Panc1 (cell line): Measurements from ENCODE around the gene TRIM60. TPM values are rescaled to one million over a fixed set of nuclear protein-coding genes. Genes with fewer than 3 reads are reported as not detected.

Source experiments
- ATAC-seq: fragments of 200-7000 bp; cut with Tn5 transposase; 2 replicates; pipeline ENCODE4 v1.9.1; 2020; ENCODE audit warnings: mild to moderate bottlenecking, moderate library complexity
- BruUV-seq: library from RNA; stranded (reverse); fragments of 400-500 nt; replicated peaks from 2 replicates; lab custom pipeline; 2021; lab: Mats Ljungman, UMichigan
- CTCF ChIA-PET: fragments of 300-600 bp; sonication (Branson Sonifier 250); formaldehyde crosslinking; loops from one replicate; lab custom pipeline; 2022; ENCODE audit warnings: antibody characterized with exemption; lab: Charles Lee
- POLR2A ChIA-PET: fragments of 300-600 bp; sonication (Branson Sonifier 250); formaldehyde crosslinking; loops from one replicate; lab custom pipeline; 2022; ENCODE audit warnings: antibody characterized with exemption; lab: Charles Lee
- DNase-seq: peaks from one replicate; pipeline ENCODE4 v3.0.0-alpha.2; 2010; ENCODE audit warnings: low read depth, low spot score
- H3K27ac ChIP-seq: 2 replicates; pipeline ENCODE4 v1.5.1; 2011; ENCODE audit warnings: mild to moderate bottlenecking, low read length, inconsistent platforms
- H3K27me3 ChIP-seq: fragments of 200-500 bp; sonication (Bioruptor generic); 2 replicates; pipeline ENCODE4 v1.6.0; 2014; ENCODE audit warnings: low read length, inconsistent platforms; ENCODE audit not compliant: control insufficient read depth, insufficient read depth
- H3K36me3 ChIP-seq: fragments of 200-500 bp; sonication (Bioruptor generic); 2 replicates; pipeline ENCODE4 v1.5.1; 2014; ENCODE audit warnings: inconsistent platforms, mild to moderate bottlenecking, low read length, moderate library complexity; ENCODE audit not compliant: control insufficient read depth, insufficient read depth
- H3K4me1 ChIP-seq: 2 replicates; pipeline ENCODE4 v1.5.1; 2011; ENCODE audit warnings: inconsistent platforms, mild to moderate bottlenecking, low read length, moderate library complexity; ENCODE audit not compliant: control insufficient read depth, insufficient read depth
- H3K4me3 ChIP-seq, 2 experiments: 2 replicates each; pipeline ENCODE4 v1.5.1; 2011 to 2012; ENCODE audit warnings: low read depth in 2 of 2, low read length in 2 of 2, mild to moderate bottlenecking in 2 of 2, inconsistent platforms in 1 of 2, moderate library complexity in 1 of 2
- H3K9me3 ChIP-seq: fragments of 200-500 bp; sonication (Bioruptor generic); 2 replicates; pipeline ENCODE4 v1.5.1; 2014; ENCODE audit warnings: low read depth, mild to moderate bottlenecking, inconsistent platforms, low read length, moderate library complexity; ENCODE audit not compliant: control insufficient read depth, insufficient read depth
- POLR2AphosphoS5 ChIP-seq: IDR thresholded peaks from 2 replicates; pipeline ENCODE4 v1.6.1; 2012; ENCODE audit warnings: mild to moderate bottlenecking, low read depth, low read length, moderate library complexity
- SIN3A ChIP-seq: IDR thresholded peaks from 2 replicates; pipeline ENCODE4 v1.6.1; 2012; ENCODE audit warnings: low read depth, mild to moderate bottlenecking, low read length, moderate library complexity, borderline replicate concordance; ENCODE audit not compliant: insufficient read depth
- TCF7L2 ChIP-seq: IDR thresholded peaks from 2 replicates; pipeline ENCODE4 v1.6.1; 2011; ENCODE audit warnings: mild to moderate bottlenecking, low read depth, low read length, inconsistent platforms
- in situ Hi-C: cut with HindIII; loops from 2 replicates; pipeline ENCODE4 v1.10.0; 2016; ENCODE audit warnings: low sequenced_read_pairs, low pct_unique_long_range_greater_than_20kb
- intact Hi-C: fragments of 100-400 bp; cut with micrococcal nuclease; formaldehyde crosslinking; loops from one replicate; pipeline ENCODE4 v1.10.0; 2022; ENCODE audit not compliant: unreplicated experiment
- total RNA-seq: library from RNA; stranded (reverse); gene quantifications from one replicate; pipeline ENCODE4 v1.2.1, GENCODE V29; 2021; ENCODE audit not compliant: unreplicated experiment
- TF ChIP-seq, protein P1 (sequence below): fragments of 450-650 bp; IDR thresholded peaks from 2 replicates; pipeline ENCODE4 v1.5.1; 2017; ENCODE audit warnings: mild to moderate bottlenecking
- TF ChIP-seq, protein P2 (sequence below), 2 experiments: IDR thresholded peaks; 2 replicates each; pipeline ENCODE4 v1.6.1; 2011 to 2012; ENCODE audit warnings: low read depth in 2 of 2, control low read depth in 1 of 2, low read length in 1 of 2, mild to moderate bottlenecking in 1 of 2, moderate library complexity in 1 of 2; ENCODE audit not compliant: insufficient read depth in 1 of 2

Gene TRIM60
- total RNA-seq, 1 experiment from 2014 or later, result not detected

DNA sequence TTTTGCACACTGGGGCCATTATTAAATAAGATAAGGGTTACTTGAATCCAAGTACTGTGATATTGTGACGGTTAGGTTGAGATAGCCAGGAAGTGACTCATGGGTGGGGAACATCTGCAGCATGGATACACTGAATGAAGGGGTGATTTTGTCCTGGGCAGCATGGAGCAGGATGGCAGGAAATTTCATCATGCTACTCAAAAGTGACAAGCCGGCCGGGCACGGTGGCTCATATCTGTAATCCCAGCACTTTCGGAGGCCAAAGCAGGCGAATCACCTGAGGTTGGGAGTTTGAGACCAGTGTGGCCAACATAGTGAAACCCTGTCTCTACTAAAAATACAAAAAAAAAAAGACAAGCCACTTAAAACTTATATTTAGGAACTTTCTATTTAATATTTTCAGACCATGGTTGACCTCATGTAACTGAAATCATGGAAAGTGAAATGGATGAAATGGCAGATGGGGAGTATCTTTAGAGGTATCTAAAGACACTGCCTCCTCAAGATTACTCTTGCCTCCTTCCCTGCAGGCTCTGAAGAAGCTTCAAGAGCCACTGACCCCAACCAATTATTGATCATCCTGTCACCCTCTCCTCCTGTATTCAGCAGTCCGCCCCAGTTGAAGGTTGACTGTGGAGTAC, 3.9 kb upstream of the TRIM60 start:
- intact Hi-C loops (no loop called here), in situ Hi-C loops (no loop called here)
- no peaks in the 10 kb centered on the region for H3K9me3 ChIP-seq
- no peak overlapping the region for H3K27ac ChIP-seq
- BruUV-seq, result no TSS peak
- CTCF ChIA-PET, result interaction anchor here (0.6 kb wide), 1 partner anchor 292 kb away, joined by 3 read pairs; no protein-coding TSS in a partner anchor
- POLR2A ChIA-PET, result no interaction called here
- TF ChIP-seq, protein P1, sequence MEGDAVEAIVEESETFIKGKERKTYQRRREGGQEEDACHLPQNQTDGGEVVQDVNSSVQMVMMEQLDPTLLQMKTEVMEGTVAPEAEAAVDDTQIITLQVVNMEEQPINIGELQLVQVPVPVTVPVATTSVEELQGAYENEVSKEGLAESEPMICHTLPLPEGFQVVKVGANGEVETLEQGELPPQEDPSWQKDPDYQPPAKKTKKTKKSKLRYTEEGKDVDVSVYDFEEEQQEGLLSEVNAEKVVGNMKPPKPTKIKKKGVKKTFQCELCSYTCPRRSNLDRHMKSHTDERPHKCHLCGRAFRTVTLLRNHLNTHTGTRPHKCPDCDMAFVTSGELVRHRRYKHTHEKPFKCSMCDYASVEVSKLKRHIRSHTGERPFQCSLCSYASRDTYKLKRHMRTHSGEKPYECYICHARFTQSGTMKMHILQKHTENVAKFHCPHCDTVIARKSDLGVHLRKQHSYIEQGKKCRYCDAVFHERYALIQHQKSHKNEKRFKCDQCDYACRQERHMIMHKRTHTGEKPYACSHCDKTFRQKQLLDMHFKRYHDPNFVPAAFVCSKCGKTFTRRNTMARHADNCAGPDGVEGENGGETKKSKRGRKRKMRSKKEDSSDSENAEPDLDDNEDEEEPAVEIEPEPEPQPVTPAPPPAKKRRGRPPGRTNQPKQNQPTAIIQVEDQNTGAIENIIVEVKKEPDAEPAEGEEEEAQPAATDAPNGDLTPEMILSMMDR, result no peak
- TF ChIP-seq TCF7L2 (no peak), POLR2AphosphoS5 (no peak), SIN3A (no peak)
- TF ChIP-seq, protein P2, sequence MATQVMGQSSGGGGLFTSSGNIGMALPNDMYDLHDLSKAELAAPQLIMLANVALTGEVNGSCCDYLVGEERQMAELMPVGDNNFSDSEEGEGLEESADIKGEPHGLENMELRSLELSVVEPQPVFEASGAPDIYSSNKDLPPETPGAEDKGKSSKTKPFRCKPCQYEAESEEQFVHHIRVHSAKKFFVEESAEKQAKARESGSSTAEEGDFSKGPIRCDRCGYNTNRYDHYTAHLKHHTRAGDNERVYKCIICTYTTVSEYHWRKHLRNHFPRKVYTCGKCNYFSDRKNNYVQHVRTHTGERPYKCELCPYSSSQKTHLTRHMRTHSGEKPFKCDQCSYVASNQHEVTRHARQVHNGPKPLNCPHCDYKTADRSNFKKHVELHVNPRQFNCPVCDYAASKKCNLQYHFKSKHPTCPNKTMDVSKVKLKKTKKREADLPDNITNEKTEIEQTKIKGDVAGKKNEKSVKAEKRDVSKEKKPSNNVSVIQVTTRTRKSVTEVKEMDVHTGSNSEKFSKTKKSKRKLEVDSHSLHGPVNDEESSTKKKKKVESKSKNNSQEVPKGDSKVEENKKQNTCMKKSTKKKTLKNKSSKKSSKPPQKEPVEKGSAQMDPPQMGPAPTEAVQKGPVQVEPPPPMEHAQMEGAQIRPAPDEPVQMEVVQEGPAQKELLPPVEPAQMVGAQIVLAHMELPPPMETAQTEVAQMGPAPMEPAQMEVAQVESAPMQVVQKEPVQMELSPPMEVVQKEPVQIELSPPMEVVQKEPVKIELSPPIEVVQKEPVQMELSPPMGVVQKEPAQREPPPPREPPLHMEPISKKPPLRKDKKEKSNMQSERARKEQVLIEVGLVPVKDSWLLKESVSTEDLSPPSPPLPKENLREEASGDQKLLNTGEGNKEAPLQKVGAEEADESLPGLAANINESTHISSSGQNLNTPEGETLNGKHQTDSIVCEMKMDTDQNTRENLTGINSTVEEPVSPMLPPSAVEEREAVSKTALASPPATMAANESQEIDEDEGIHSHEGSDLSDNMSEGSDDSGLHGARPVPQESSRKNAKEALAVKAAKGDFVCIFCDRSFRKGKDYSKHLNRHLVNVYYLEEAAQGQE (IDR thresholded peaks at IDR 0.05; ENCODE audit: insufficient read depth in 1 of 2, low read depth in 2 of 2, low read length in 1 of 2), result no peak
- H3K36me3 ChIP-seq, result no peaks in the 10 kb centered on the region
- no peaks in the 10 kb centered on the region for H3K4me1 ChIP-seq
- DNase-seq (no peak), ATAC-seq (no peak)
- H3K27me3 ChIP-seq, result no peaks in the 10 kb centered on the region
- H3K4me3 ChIP-seq, result no peak overlapping the region

DNA sequence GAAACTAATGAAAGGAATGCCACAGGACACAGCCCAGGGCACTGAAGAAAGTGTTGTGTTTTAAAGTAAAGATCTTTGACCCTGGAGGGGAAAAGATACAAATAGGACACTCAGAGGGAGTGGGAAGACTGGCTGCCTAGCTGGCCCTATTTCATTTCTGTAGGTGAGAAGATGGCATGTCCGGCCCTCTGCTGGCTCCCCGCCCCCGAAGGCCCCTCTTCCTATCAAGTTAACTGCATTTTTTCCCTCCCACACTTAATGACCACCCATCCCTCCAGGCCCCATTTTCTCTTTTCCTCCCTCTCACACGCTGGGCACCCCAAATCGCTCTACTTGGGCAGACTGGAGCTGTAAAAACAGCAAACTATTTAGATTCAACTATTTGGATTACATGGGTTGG, 16.4 kb downstream of the TRIM60 start:
- intact Hi-C loops, result no loop called here
- no peaks in the 10 kb centered on the region for H3K9me3 ChIP-seq
- in situ Hi-C loops, result no loop called here
- TF ChIP-seq, protein P2 (IDR thresholded peaks at IDR 0.05; ENCODE audit: insufficient read depth in 1 of 2, low read depth in 2 of 2, low read length in 1 of 2), result no peak
- TF ChIP-seq TCF7L2 (no peak), SIN3A (no peak), POLR2AphosphoS5 (no peak)
- TF ChIP-seq, protein P1, result no peak
- no peak overlapping the region for H3K4me3 ChIP-seq
- CTCF ChIA-PET, result no interaction called here
- H3K4me1 ChIP-seq, result no peaks in the 10 kb centered on the region
- no peaks in the 10 kb centered on the region for H3K27me3 ChIP-seq
- H3K36me3 ChIP-seq, result no peaks in the 10 kb centered on the region
- ATAC-seq (no peak), DNase-seq (no peak)
- no TSS peak for BruUV-seq
- POLR2A ChIA-PET, result no interaction called here
- no peak overlapping the region for H3K27ac ChIP-seq
